PC-3 (cell line): ENCODE measurements around the gene STUB1.

Source experiments
- EZH2 ChIP-seq: fragments of 300-600 bp; sonication (generic); IDR thresholded peaks from one replicate; pipeline ENCODE4 v1.6.1; 2017; ENCODE audit warnings: antibody characterized with exemption, mild to moderate bottlenecking, low read length; ENCODE audit not compliant: unreplicated experiment
- TF ChIP-seq, protein P1 (sequence below): fragments of 300-600 bp; sonication (generic); conservative IDR thresholded peaks from 2 replicates; pipeline ENCODE4 v1.5.1; 2017; ENCODE audit warnings: antibody characterized with exemption, low read depth, mild to moderate bottlenecking, low read length

DNA sequence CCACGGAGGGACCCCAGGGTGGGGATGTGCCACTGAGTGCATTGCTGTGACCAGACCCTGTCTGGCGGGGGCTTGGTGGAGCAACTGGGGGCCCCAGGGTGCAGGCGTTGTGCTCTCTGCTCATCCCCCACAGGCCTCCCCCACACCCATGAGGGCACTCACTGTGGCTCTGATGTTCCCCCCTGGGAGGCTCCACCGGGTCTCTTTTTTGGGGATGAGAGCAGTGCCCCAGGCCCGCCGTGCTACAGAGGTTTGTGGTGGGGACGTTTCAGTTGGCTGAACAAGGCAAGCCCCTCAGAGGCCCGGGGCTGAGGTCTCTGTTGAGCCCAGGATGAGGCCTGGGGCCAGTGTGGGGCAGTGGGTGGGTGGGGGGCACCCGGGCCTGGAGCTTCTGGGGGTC, 43.5 kb downstream of the STUB1 start:
- TF ChIP-seq, protein P1, sequence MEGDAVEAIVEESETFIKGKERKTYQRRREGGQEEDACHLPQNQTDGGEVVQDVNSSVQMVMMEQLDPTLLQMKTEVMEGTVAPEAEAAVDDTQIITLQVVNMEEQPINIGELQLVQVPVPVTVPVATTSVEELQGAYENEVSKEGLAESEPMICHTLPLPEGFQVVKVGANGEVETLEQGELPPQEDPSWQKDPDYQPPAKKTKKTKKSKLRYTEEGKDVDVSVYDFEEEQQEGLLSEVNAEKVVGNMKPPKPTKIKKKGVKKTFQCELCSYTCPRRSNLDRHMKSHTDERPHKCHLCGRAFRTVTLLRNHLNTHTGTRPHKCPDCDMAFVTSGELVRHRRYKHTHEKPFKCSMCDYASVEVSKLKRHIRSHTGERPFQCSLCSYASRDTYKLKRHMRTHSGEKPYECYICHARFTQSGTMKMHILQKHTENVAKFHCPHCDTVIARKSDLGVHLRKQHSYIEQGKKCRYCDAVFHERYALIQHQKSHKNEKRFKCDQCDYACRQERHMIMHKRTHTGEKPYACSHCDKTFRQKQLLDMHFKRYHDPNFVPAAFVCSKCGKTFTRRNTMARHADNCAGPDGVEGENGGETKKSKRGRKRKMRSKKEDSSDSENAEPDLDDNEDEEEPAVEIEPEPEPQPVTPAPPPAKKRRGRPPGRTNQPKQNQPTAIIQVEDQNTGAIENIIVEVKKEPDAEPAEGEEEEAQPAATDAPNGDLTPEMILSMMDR, result no peak
- TF ChIP-seq EZH2, result no peak
